ENCODE measurements around the gene CYP4F3.
"Not testable (repeated sequence)": the region's sequence is repeated elsewhere in the genome, so short reads cannot be mapped to it uniquely, and the experiment has no call there.

CYP4F3 gene

DNA sequence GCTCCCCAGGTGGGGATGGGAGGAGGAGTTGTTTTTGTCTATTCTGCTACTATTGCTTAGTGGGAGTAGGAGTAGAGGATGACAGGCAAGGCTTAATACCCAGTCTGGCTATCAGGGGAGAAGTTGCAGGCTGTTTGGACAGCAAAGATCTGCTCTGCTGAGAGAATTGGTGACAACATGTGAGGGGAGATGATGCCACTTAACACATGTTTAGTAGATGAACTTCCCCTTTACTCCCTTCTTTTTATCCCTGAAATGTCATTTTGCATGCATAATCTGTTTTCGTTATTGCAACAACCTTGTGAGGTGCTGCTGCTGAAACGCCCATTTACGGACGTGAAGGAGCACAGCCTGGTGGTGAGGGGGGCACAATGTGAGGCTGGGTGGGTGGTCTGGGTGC, 29.2 kb downstream of the CYP4F3 start:
- no peak for TF ChIP-seq FOXP2 (optimal IDR thresholded peaks at IDR 0.05; ENCODE audit: control extremely low read depth, extremely low read length, insufficient read depth)
- no peak for TF ChIP-seq POLR2AphosphoS5 (IDR thresholded peaks at IDR 0.05; ENCODE audit: borderline replicate concordance, low read depth, low read length)
- TF ChIP-seq EZH2 (IDR thresholded peaks at IDR 0.05), result no peak
- Histone ChIP-seq H3K36me3 (ENCODE audit: insufficient read depth, low read length) (no peaks in the 10 kb centered on the region), H3K9ac (ENCODE audit: insufficient read length) (no peak overlapping the region), H3K4me3 (no peak overlapping the region), H3K9me3 (ENCODE audit: low read depth, low read length) (no peaks in the 10 kb centered on the region), H3K27ac (no peak overlapping the region)
- no peak for DNase-seq (ENCODE audit: low read depth, low spot score)

GRCh38 chr19:15671237-15671821, 30.6 kb downstream of the CYP4F3 start:
- TF ChIP-seq EZH2 (IDR thresholded peaks at IDR 0.05) (no peak), FOXP2 (optimal IDR thresholded peaks at IDR 0.05; ENCODE audit: control extremely low read depth, extremely low read length, insufficient read depth) (no peak), POLR2AphosphoS5 (IDR thresholded peaks at IDR 0.05; ENCODE audit: borderline replicate concordance, low read depth, low read length) (no peak)
- no peak overlapping the region for H3K27ac ChIP-seq
- H3K36me3 ChIP-seq (ENCODE audit: insufficient read depth, low read length), result no peaks in the 10 kb centered on the region
- no peak overlapping the region for H3K4me3 ChIP-seq
- DNase-seq (ENCODE audit: low read depth, low spot score), result no peak
- H3K9me3 ChIP-seq (ENCODE audit: low read depth, low read length), result no peaks in the 10 kb centered on the region
- H3K9ac ChIP-seq (ENCODE audit: insufficient read length), result no peak overlapping the region

GRCh38 chr19:15671891-15672579, 31.3 kb downstream of the CYP4F3 start:
- no peaks in the 10 kb centered on the region for H3K36me3 ChIP-seq (ENCODE audit: insufficient read depth, low read length)
- no peak overlapping the region for H3K27ac ChIP-seq
- no peak overlapping the region for H3K9ac ChIP-seq (ENCODE audit: insufficient read length)
- H3K4me3 ChIP-seq, result no peak overlapping the region
- TF ChIP-seq POLR2AphosphoS5 (IDR thresholded peaks at IDR 0.05; ENCODE audit: borderline replicate concordance, low read depth, low read length) (no peak), FOXP2 (optimal IDR thresholded peaks at IDR 0.05; ENCODE audit: control extremely low read depth, extremely low read length, insufficient read depth) (no peak), EZH2 (IDR thresholded peaks at IDR 0.05) (no peak)
- H3K9me3 ChIP-seq (ENCODE audit: low read depth, low read length), result no peaks in the 10 kb centered on the region
- no peak for DNase-seq (ENCODE audit: low read depth, low spot score)

DNA sequence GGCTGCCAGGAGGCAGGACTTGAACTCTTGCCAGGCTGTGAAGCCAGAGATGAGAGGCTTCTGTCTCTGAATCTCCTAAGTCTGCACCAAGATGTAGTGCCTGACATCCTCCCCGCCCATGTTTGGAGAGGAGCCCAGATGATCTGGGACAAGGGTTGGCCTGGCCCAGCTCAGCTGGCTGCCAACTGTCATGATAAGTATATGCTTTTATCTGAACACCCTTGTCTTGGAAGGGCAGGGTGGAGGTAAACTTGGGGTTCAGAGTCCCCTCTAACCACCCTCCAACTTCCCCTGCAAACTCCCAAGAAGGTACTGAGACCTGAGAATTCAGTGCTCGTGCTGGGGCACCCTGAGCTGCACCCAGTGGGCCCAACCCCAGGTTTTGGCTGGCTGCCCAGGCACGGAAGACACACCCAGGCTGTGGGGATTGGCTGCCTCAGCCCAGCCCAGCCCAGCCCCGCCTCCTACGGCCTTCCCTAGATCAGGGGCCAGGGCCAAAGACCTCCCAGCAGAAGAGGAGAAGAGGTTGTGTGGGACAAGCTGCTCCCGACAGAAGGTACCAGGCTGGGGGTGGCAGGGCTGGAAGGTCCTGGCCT, 32.0 kb downstream of the CYP4F3 start, which contains the start of gene CYP4F12:
CYP4F12 (plus strand) TSS at position 508 of the 596 bp plus-strand sequence. CDS start 443 bp downstream, outside the sequence.
- Histone ChIP-seq H3K4me3 (no peak within 1 kb of the TSS), H3K36me3 (ENCODE audit: insufficient read depth, low read length) (no peaks in the 10 kb centered on the region), H3K9ac (ENCODE audit: insufficient read length) (no peak within 1 kb of the TSS), H3K9me3 (ENCODE audit: low read depth, low read length) (no peaks in the 10 kb centered on the region), H3K27ac (no peak within 1 kb of the TSS)
- TF ChIP-seq POLR2AphosphoS5 (IDR thresholded peaks at IDR 0.05; ENCODE audit: borderline replicate concordance, low read depth, low read length) (no peak), EZH2 (IDR thresholded peaks at IDR 0.05) (no peak), FOXP2 (optimal IDR thresholded peaks at IDR 0.05; ENCODE audit: control extremely low read depth, extremely low read length, insufficient read depth) (no peak)
- no peak for DNase-seq (ENCODE audit: low read depth, low spot score)

GRCh38 chr19:15673176-15673654, 32.5 kb downstream of the CYP4F3 start:
- no peak for DNase-seq (ENCODE audit: low read depth, low spot score)
- Histone ChIP-seq H3K36me3 (ENCODE audit: insufficient read depth, low read length) (no peaks in the 10 kb centered on the region), H3K9ac (ENCODE audit: insufficient read length) (no peak overlapping the region), H3K9me3 (ENCODE audit: low read depth, low read length) (no peaks in the 10 kb centered on the region), H3K4me3 (no peak overlapping the region), H3K27ac (no peak overlapping the region)
- no peak for TF ChIP-seq FOXP2 (optimal IDR thresholded peaks at IDR 0.05; ENCODE audit: control extremely low read depth, extremely low read length, insufficient read depth)
- no peak for TF ChIP-seq EZH2 (IDR thresholded peaks at IDR 0.05)
- TF ChIP-seq POLR2AphosphoS5 (IDR thresholded peaks at IDR 0.05; ENCODE audit: borderline replicate concordance, low read depth, low read length), result no peak

GRCh38 chr19:15675560-15675959, 34.9 kb downstream of the CYP4F3 start:
- TF ChIP-seq FOXP2 (optimal IDR thresholded peaks at IDR 0.05; ENCODE audit: control extremely low read depth, extremely low read length, insufficient read depth), result no peak
- H3K9me3 ChIP-seq (ENCODE audit: low read depth, low read length), result no peaks in the 10 kb centered on the region

GRCh38 chr19:15679089-15679488, 38.4 kb downstream of the CYP4F3 start:
- no peaks in the 10 kb centered on the region for H3K9me3 ChIP-seq (ENCODE audit: low read depth, low read length)
- H3K36me3 ChIP-seq (ENCODE audit: insufficient read depth, low read length), result no peaks in the 10 kb centered on the region
- H3K4me3 ChIP-seq, result no peak overlapping the region
- DNase-seq (ENCODE audit: low read depth, low spot score), result no peak
- TF ChIP-seq EZH2 (IDR thresholded peaks at IDR 0.05) (no peak), FOXP2 (optimal IDR thresholded peaks at IDR 0.05; ENCODE audit: control extremely low read depth, extremely low read length, insufficient read depth) (no peak), POLR2AphosphoS5 (IDR thresholded peaks at IDR 0.05; ENCODE audit: borderline replicate concordance, low read depth, low read length) (no peak)
- H3K9ac ChIP-seq (ENCODE audit: insufficient read length), result no peak overlapping the region
- H3K27ac ChIP-seq, result no peak overlapping the region

More at GRCh38 chr19:15675560-15675959, 34.9 kb downstream of the CYP4F3 start:
- Histone ChIP-seq H3K36me3 (ENCODE audit: insufficient read depth, low read length) (no peaks in the 10 kb centered on the region), H3K27ac (no peak overlapping the region), H3K4me3 (no peak overlapping the region), H3K9ac (ENCODE audit: insufficient read length) (no peak overlapping the region)
- DNase-seq (ENCODE audit: low read depth, low spot score), result no peak

GRCh38 chr19:15679865-15680264, 39.2 kb downstream of the CYP4F3 start:
- not testable (repeated sequence) for H3K9me3 ChIP-seq (ENCODE audit: low read depth, low read length); DNase-seq (ENCODE audit: low read depth, low spot score); H3K9ac ChIP-seq (ENCODE audit: insufficient read length)

More at GRCh38 chr19:15679865-15680264, 39.2 kb downstream of the CYP4F3 start:
- H3K4me3 ChIP-seq; H3K27ac ChIP-seq; H3K36me3 ChIP-seq (ENCODE audit: insufficient read depth, low read length): not testable (repeated sequence)

All from SK-N-MC (cell line).